HepG2 (cell line): ENCODE measurements around the gene DDAH1.

Experiments used
- CTCF ChIP-seq: sonication (generic); formaldehyde crosslinking; IDR thresholded peaks from 2 replicates; pipeline ENCODE4 v1.5.0; 2020; ENCODE audit warnings: mild to moderate bottlenecking, missing genetic modification reagents, moderate library complexity
- FOSL1 ChIP-seq: sonication (generic); formaldehyde crosslinking; IDR thresholded peaks from 2 replicates; pipeline ENCODE4 v1.9.0; 2021; ENCODE audit warnings: missing genetic modification reagents, borderline replicate concordance
- SUZ12 ChIP-seq: fragments of 150-350 bp; IDR thresholded peaks from 2 replicates; pipeline ENCODE4 v1.6.1; 2014; ENCODE audit warnings: low read depth, low read length
- ZFX ChIP-seq: sonication (generic); formaldehyde crosslinking; IDR thresholded peaks from 2 replicates; pipeline ENCODE4 v1.4.0; 2020; ENCODE audit warnings: mild to moderate bottlenecking, low read depth, missing genetic modification reagents, moderate library complexity
- TF ChIP-seq, protein P1 (sequence below): sonication (generic); formaldehyde crosslinking; IDR thresholded peaks from 2 replicates; pipeline ENCODE4 v1.8.1; 2023; ENCODE audit warnings: missing genetic modification reagents, inconsistent platforms, borderline replicate concordance

DNA sequence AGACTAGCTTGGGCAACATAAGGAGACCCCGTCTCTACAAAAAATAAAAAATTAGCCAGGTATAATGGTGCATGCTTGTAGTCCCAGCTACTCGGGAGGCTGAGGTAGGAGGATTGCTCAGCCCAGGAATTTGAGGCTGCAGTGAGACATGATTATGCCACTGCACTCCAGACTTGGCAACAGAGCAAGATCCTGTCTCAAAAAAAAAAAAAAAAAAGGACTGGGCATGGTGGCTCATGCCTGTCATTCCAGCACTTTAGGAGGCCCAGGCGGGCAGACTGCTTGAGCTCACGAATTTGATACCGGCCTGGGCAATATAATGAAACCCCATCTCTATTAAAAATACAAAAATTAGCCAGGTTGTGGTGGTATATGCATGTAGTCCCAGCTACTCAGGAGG is 141.2 kb downstream of the DDAH1 start:
- TF ChIP-seq, protein P1, sequence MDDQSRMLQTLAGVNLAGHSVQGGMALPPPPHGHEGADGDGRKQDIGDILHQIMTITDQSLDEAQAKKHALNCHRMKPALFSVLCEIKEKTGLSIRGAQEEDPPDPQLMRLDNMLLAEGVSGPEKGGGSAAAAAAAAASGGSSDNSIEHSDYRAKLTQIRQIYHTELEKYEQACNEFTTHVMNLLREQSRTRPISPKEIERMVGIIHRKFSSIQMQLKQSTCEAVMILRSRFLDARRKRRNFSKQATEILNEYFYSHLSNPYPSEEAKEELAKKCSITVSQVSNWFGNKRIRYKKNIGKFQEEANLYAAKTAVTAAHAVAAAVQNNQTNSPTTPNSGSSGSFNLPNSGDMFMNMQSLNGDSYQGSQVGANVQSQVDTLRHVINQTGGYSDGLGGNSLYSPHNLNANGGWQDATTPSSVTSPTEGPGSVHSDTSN (CRISPR knock-in tag): no peak
- no peak for TF ChIP-seq SUZ12
- no peak for TF ChIP-seq ZFX
- TF ChIP-seq CTCF: no peak
- TF ChIP-seq FOSL1 (CRISPR knock-in tag): no peak
